Neural progenitor cell (in vitro differentiated cells): ENCODE data around the gene ATXN7.

Experiments used
- EZH2 ChIP-seq: fragments of 200-600 bp; sonication (generic); IDR thresholded peaks from 2 replicates; pipeline ENCODE4 v1.6.1; 2017; ENCODE audit warnings: antibody characterized with exemption, mild to moderate bottlenecking, moderate library complexity
- EZH2phosphoT487 ChIP-seq: fragments of 200-600 bp; sonication (generic); IDR thresholded peaks from 2 replicates; pipeline ENCODE4 v1.6.1; 2017; ENCODE audit warnings: antibody characterized with exemption
- TF ChIP-seq, protein P1 (sequence below): fragments of 200-600 bp; sonication (generic); IDR thresholded peaks from 2 replicates; pipeline ENCODE4 v1.5.1; 2017; ENCODE audit warnings: antibody characterized with exemption, mild to moderate bottlenecking

DNA sequence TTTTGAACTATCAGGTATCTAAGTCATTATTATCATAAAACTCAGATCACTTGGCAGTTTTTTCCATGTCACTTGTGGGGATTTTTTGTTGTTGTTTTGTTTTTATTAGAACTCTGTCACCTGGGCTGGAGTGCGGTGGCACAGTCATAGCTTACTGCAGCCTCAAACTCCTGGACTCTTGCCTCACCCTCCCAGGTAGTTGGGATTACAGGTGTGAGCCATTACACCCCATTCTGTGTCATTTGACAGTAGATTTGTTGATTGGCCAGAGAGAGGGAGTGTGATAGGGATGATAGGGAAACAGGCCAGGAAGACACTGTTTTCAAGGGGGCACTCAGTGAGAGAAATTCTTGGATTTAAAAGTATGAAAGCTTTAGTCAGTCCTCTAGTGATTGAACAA lies 103.2 kb downstream of the ATXN7 start:
- TF ChIP-seq, protein P1, sequence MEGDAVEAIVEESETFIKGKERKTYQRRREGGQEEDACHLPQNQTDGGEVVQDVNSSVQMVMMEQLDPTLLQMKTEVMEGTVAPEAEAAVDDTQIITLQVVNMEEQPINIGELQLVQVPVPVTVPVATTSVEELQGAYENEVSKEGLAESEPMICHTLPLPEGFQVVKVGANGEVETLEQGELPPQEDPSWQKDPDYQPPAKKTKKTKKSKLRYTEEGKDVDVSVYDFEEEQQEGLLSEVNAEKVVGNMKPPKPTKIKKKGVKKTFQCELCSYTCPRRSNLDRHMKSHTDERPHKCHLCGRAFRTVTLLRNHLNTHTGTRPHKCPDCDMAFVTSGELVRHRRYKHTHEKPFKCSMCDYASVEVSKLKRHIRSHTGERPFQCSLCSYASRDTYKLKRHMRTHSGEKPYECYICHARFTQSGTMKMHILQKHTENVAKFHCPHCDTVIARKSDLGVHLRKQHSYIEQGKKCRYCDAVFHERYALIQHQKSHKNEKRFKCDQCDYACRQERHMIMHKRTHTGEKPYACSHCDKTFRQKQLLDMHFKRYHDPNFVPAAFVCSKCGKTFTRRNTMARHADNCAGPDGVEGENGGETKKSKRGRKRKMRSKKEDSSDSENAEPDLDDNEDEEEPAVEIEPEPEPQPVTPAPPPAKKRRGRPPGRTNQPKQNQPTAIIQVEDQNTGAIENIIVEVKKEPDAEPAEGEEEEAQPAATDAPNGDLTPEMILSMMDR: no peak
- TF ChIP-seq EZH2phosphoT487 (no peak), EZH2 (no peak)
